Suprapubic skin (tissue), 3 donors: ENCODE measurements around the gene GTF2H2.
"Not testable (repeated sequence)": the region's sequence is repeated elsewhere in the genome, so short reads cannot be mapped to it uniquely, and the experiment has no call there.

Source experiments
- POLR2AphosphoS5 ChIP-seq, 3 donors: sonication (generic); formaldehyde crosslinking; IDR thresholded peaks; one replicate each; pipeline ENCODE4 v1.6.1; 2017; ENCODE audit warnings: antibody characterized with exemption in 3 of 3
- TF ChIP-seq, protein P1 (sequence below), 2 donors: fragments of 200-600 bp in 1 of 2; fragments of 450-650 bp in 1 of 2; sonication (generic) in 1 of 2; IDR thresholded peaks; one replicate each; pipeline ENCODE4 v1.5.1; 2016 to 2019; ENCODE audit warnings: antibody characterized with exemption in 2 of 2, mild to moderate bottlenecking in 1 of 2, moderate library complexity in 1 of 2

DNA sequence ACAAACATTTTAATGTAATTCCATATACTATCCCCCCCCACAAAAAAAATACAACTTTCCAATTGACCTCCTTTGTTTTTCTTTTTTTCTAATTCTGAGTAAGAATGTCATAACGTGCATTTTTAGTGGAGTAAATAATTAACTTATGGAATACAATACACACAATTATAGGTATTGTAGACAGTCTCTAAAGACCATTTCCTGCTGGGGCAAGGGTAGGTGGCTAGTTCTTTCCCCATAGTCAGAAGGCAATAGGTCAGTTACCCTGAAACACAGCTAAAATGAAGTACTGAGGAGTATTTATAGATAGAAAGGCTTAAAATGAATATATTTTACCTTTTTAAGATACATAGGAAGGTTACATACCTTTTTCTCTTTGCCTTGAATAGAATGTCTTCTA lies 6.2 kb downstream of the GTF2H2 start:
- not testable (repeated sequence) for TF ChIP-seq POLR2AphosphoS5 (IDR thresholded peaks at IDR 0.05)
- TF ChIP-seq, protein P1, sequence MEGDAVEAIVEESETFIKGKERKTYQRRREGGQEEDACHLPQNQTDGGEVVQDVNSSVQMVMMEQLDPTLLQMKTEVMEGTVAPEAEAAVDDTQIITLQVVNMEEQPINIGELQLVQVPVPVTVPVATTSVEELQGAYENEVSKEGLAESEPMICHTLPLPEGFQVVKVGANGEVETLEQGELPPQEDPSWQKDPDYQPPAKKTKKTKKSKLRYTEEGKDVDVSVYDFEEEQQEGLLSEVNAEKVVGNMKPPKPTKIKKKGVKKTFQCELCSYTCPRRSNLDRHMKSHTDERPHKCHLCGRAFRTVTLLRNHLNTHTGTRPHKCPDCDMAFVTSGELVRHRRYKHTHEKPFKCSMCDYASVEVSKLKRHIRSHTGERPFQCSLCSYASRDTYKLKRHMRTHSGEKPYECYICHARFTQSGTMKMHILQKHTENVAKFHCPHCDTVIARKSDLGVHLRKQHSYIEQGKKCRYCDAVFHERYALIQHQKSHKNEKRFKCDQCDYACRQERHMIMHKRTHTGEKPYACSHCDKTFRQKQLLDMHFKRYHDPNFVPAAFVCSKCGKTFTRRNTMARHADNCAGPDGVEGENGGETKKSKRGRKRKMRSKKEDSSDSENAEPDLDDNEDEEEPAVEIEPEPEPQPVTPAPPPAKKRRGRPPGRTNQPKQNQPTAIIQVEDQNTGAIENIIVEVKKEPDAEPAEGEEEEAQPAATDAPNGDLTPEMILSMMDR (IDR thresholded peaks at IDR 0.05), result not testable (repeated sequence)
